ENCODE results near the gene AURKA. TPM values are rescaled to one million over a fixed set of nuclear protein-coding genes. Genes with fewer than 3 reads are reported as not detected.
A peak's percentile ranks its signal among the peaks of the same experiment; 100 is the strongest.

Gene AURKA
- total and polyA plus RNA-seq, 2 donors, result 2.5 to 13.5 TPM

- no peak for DNase-seq (ENCODE audit: extremely low spot score)
- WGBS, result 83% methylated on average over 1 of the region's 1 CpG
- Histone ChIP-seq H3K36me3 (ENCODE audit: insufficient read depth) (no peaks in the 10 kb centered on the region), H3K27ac (ENCODE audit: low read depth) (no peak overlapping the region), H3K4me3 (ENCODE audit: low read depth, low read length) (no peak overlapping the region), H3K4me1 (ENCODE audit: insufficient read depth) (no peaks in the 10 kb centered on the region)
Observed at GRCh38 chr20:56372850-56373249, 19.2 kb downstream of the AURKA start.

GRCh38 chr20:56371977-56372376 lies 20.0 kb downstream of the AURKA start:
- Histone ChIP-seq H3K4me3 (ENCODE audit: low read depth, low read length) (no peak overlapping the region), H3K36me3 (ENCODE audit: insufficient read depth) (no peaks in the 10 kb centered on the region), H3K27ac (ENCODE audit: low read depth) (no peak overlapping the region), H3K4me1 (ENCODE audit: insufficient read depth) (no peaks in the 10 kb centered on the region)
- WGBS, result 83% methylated on average over 11 of the region's 11 CpGs
- no peak for DNase-seq (ENCODE audit: extremely low spot score)

GRCh38 chr20:56369179-56369578 lies 22.8 kb downstream of the AURKA start:
- H3K27ac ChIP-seq (ENCODE audit: low read depth), result no peak overlapping the region
- H3K4me1 ChIP-seq (ENCODE audit: insufficient read depth), result no peaks in the 10 kb centered on the region
- no peak overlapping the region for H3K4me3 ChIP-seq (ENCODE audit: low read depth, low read length)
- 83% methylated on average over 4 of the region's 4 CpGs for WGBS
- no peak for DNase-seq (ENCODE audit: extremely low spot score)
- no peaks in the 10 kb centered on the region for H3K36me3 ChIP-seq (ENCODE audit: insufficient read depth)

- Histone ChIP-seq H3K36me3 (ENCODE audit: insufficient read depth) (no peaks in the 10 kb centered on the region), H3K4me1 (ENCODE audit: insufficient read depth) (no peaks in the 10 kb centered on the region), H3K4me3 (ENCODE audit: low read depth, low read length) (no peak overlapping the region), H3K27ac (ENCODE audit: low read depth) (no peak overlapping the region)
- 77% methylated on average over 6 of the region's 6 CpGs for WGBS
- no peak for DNase-seq (ENCODE audit: extremely low spot score)
Observed at GRCh38 chr20:56368351-56369134, 23.5 kb downstream of the AURKA start.

GRCh38 chr20:56363491-56363890 lies 28.5 kb downstream of the AURKA start:
- H3K36me3 ChIP-seq (ENCODE audit: insufficient read depth), result no peaks in the 10 kb centered on the region
- no peak overlapping the region for H3K27ac ChIP-seq (ENCODE audit: low read depth)
- H3K4me3 ChIP-seq (ENCODE audit: low read depth, low read length), result no peak overlapping the region
- WGBS, result 94% methylated on average over 6 of the region's 6 CpGs
- no peaks in the 10 kb centered on the region for H3K4me1 ChIP-seq (ENCODE audit: insufficient read depth)
- DNase-seq (ENCODE audit: extremely low spot score), result no peak

- Histone ChIP-seq H3K36me3 (ENCODE audit: insufficient read depth) (no peaks in the 10 kb centered on the region), H3K27ac (ENCODE audit: low read depth) (no peak overlapping the region), H3K4me3 (ENCODE audit: low read depth, low read length) (no peak overlapping the region), H3K4me1 (ENCODE audit: insufficient read depth) (no peaks in the 10 kb centered on the region)
- 52% methylated on average over 8 of the region's 8 CpGs for WGBS
- no peak for DNase-seq (ENCODE audit: extremely low spot score)
Observed at GRCh38 chr20:56362833-56363413, 29.1 kb downstream of the AURKA start.

GRCh38 chr20:56361900-56362299 lies 30.1 kb downstream of the AURKA start:
- Histone ChIP-seq H3K4me1 (ENCODE audit: insufficient read depth) (no peaks in the 10 kb centered on the region), H3K27ac (ENCODE audit: low read depth) (no peak overlapping the region), H3K4me3 (ENCODE audit: low read depth, low read length) (no peak overlapping the region), H3K36me3 (ENCODE audit: insufficient read depth) (no peaks in the 10 kb centered on the region)
- WGBS, result 83% methylated on average over 8 of the region's 8 CpGs
- DNase-seq (ENCODE audit: extremely low spot score), result no peak

GRCh38 chr20:56360908-56361205 lies 31.2 kb downstream of the AURKA start:
- 74% methylated on average over 8 of the region's 8 CpGs for WGBS
- DNase-seq (ENCODE audit: extremely low spot score), result no peak
- Histone ChIP-seq H3K27ac (ENCODE audit: low read depth) (no peak overlapping the region), H3K4me1 (ENCODE audit: insufficient read depth) (no peaks in the 10 kb centered on the region), H3K36me3 (ENCODE audit: insufficient read depth) (no peaks in the 10 kb centered on the region), H3K4me3 (ENCODE audit: low read depth, low read length) (no peak overlapping the region)

GRCh38 chr20:56360133-56360907 lies 31.7 kb downstream of the AURKA start:
- WGBS, result 54% methylated on average over 14 of the region's 14 CpGs
- peak overlapping the region; percentile 97 for H3K4me3 ChIP-seq (ENCODE audit: low read depth, low read length)

GRCh38 chr20:56359212-56360132 lies 32.5 kb downstream of the AURKA start:
- H3K4me1 ChIP-seq (ENCODE audit: insufficient read depth), result no peaks in the 10 kb centered on the region
- peak; percentile 49 for DNase-seq (ENCODE audit: extremely low spot score)
- peak overlapping the region; percentile 58 for H3K27ac ChIP-seq (ENCODE audit: low read depth)
- H3K4me3 ChIP-seq (ENCODE audit: low read depth, low read length), result peak overlapping the region; percentile 97
- H3K36me3 ChIP-seq (ENCODE audit: insufficient read depth), result no peaks in the 10 kb centered on the region
- 5% methylated on average over 51 of the region's 51 CpGs for WGBS

More at GRCh38 chr20:56360133-56360907, 31.7 kb downstream of the AURKA start:
- no peak for DNase-seq (ENCODE audit: extremely low spot score)
- H3K27ac ChIP-seq (ENCODE audit: low read depth), result no peak overlapping the region
- H3K36me3 ChIP-seq (ENCODE audit: insufficient read depth), result no peaks in the 10 kb centered on the region
- H3K4me1 ChIP-seq (ENCODE audit: insufficient read depth), result no peaks in the 10 kb centered on the region

GRCh38 chr20:56358600-56359211 lies 33.3 kb downstream of the AURKA start, which contains the start of gene FAM210B:
FAM210B (plus strand) TSS chr20:56358974; CDS start chr20:56359006, 32 bp downstream.
- H3K27ac ChIP-seq (ENCODE audit: low read depth), result peak within 1 kb of the TSS; percentile 58
- no peaks in the 10 kb centered on the region for H3K4me1 ChIP-seq (ENCODE audit: insufficient read depth)
- peak; percentile 72 for DNase-seq (ENCODE audit: extremely low spot score)
- WGBS, result under 1% methylated on average over 63 of the region's 63 CpGs
- no peaks in the 10 kb centered on the region for H3K36me3 ChIP-seq (ENCODE audit: insufficient read depth)
- peak within 1 kb of the TSS; percentile 97 for H3K4me3 ChIP-seq (ENCODE audit: low read depth, low read length)

GRCh38 chr20:56358070-56358469 lies 33.9 kb downstream of the AURKA start:
- DNase-seq (ENCODE audit: extremely low spot score), result no peak
- Histone ChIP-seq H3K36me3 (ENCODE audit: insufficient read depth) (no peaks in the 10 kb centered on the region), H3K4me3 (ENCODE audit: low read depth, low read length) (peak overlapping the region; percentile 97), H3K4me1 (ENCODE audit: insufficient read depth) (no peaks in the 10 kb centered on the region), H3K27ac (ENCODE audit: low read depth) (no peak overlapping the region)
- 40% methylated on average over 6 of the region's 6 CpGs for WGBS

GRCh38 chr20:56353356-56353755 lies 38.7 kb downstream of the AURKA start:
- WGBS, result 89% methylated on average over 4 of the region's 4 CpGs
- no peak overlapping the region for H3K4me3 ChIP-seq (ENCODE audit: low read depth, low read length)
- H3K27ac ChIP-seq (ENCODE audit: low read depth), result no peak overlapping the region
- no peaks in the 10 kb centered on the region for H3K36me3 ChIP-seq (ENCODE audit: insufficient read depth)
- DNase-seq (ENCODE audit: extremely low spot score), result no peak
- no peaks in the 10 kb centered on the region for H3K4me1 ChIP-seq (ENCODE audit: insufficient read depth)
